ENCODE results near the gene LPXN.

Gene LPXN

DNA sequence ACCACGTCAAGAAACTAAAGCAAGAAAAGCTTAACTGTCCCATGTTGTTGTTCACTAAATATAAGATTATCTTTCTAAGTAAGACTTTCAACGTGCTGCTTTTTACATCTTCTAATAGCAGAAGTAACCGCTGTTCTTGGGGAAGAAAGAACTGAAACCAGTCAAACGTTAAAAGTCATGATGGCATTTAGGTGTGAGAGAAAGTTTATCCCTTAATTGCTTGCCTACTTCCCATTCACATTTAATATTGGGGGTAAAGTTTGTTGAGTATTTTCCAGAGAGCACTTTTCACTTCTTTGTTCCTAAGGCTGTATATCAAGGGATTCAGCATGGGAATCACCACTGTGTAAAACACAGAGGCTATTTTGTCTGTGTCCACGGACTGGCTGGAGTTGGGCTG lies 68.7 kb downstream of the LPXN start:
- no peak overlapping the region for H2AFZ ChIP-seq (ENCODE audit: low read length)
- H3K36me3 ChIP-seq (replicated peaks in 1 of 2; ENCODE audit: control insufficient read depth in 2 of 2, insufficient read depth in 2 of 2, low read length in 2 of 2) = no peaks in the 10 kb centered on the region
- no peak overlapping the region for H3K14ac ChIP-seq (ENCODE audit: low read length)
- H3K9me3 ChIP-seq (replicated peaks in 1 of 2; ENCODE audit: control insufficient read depth in 2 of 2, insufficient read depth in 1 of 2, low read depth in 1 of 2, low read length in 2 of 2) = no peaks in the 10 kb centered on the region
- H2BK5ac ChIP-seq (ENCODE audit: low read length) = no peak overlapping the region
- H2BK120ac ChIP-seq (ENCODE audit: low read depth, low read length) = no peak overlapping the region
- no CpG with 5 or more reads among the region's 5 CpGs for WGBS, 2 donors (ENCODE audit: extremely low coverage in 2 of 2, insufficient read length in 2 of 2, insufficient replicate concordance in 1 of 2)
- H2BK12ac ChIP-seq (ENCODE audit: low read length) = no peak overlapping the region
- no peak overlapping the region for H3K9ac ChIP-seq (ENCODE audit: low read depth, low read length, poor library complexity)
- no peak overlapping the region for H2BK15ac ChIP-seq (ENCODE audit: low read length)
- H2AK5ac ChIP-seq (ENCODE audit: low read depth, low read length) = no peak overlapping the region
- no peak overlapping the region for H4K91ac ChIP-seq (ENCODE audit: low read depth, low read length, poor library complexity)
- H3K79me1 ChIP-seq (ENCODE audit: low read depth, low read length) = no peaks in the 10 kb centered on the region
- H3K18ac ChIP-seq (ENCODE audit: low read length) = no peak overlapping the region
- no peak overlapping the region for H3K4ac ChIP-seq (ENCODE audit: low read length)
- no peak overlapping the region for H4K8ac ChIP-seq (ENCODE audit: low read depth, low read length)
- peaks cover 0 to 22% (median 0%) of the 10 kb centered on the region in 3 experiments for H3K27me3 ChIP-seq (ENCODE audit: control insufficient read depth in 3 of 3, insufficient read depth in 3 of 3, low read depth in 1 of 3, low read length in 3 of 3)
- H3K23ac ChIP-seq (ENCODE audit: low read depth, low read length, poor library complexity) = no peak overlapping the region
- no peak overlapping the region for H3K4me2 ChIP-seq (ENCODE audit: insufficient read depth, low read length, poor library complexity, severe bottlenecking)
- H3K4me3 ChIP-seq (ENCODE audit: low read length in 2 of 2) = no peak overlapping the region
- no peak for DNase-seq (ENCODE audit: low spot score)
- H3K4me1 ChIP-seq (ENCODE audit: control insufficient read depth in 2 of 2, insufficient read depth in 1 of 2, low read depth in 1 of 2, low read length in 2 of 2) = no peaks in the 10 kb centered on the region
- H3K27ac ChIP-seq (replicated peaks; ENCODE audit: low read length) = no peak overlapping the region

DNA sequence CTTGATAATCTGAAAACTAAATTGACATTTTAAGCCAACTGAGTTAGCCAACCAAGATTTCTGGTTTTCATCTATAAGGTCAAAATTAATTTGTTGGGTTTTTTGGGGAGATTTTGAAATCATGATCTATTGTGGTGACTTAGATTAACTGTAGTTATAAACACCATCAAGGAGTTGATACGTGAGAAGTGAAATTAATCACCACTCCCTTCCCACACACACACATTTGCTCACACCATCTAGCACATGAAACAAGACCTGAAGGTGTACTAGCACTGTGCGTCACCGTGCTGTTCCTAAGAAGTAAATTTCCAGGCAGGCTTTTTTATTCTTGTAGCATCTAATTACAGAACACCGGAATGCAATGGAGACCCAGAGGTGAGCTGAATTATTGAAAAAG lies 69.8 kb downstream of the LPXN start:
- Histone ChIP-seq H3K27ac (replicated peaks; ENCODE audit: low read length) (no peak overlapping the region), H3K36me3 (replicated peaks in 1 of 2; ENCODE audit: control insufficient read depth in 2 of 2, insufficient read depth in 2 of 2, low read length in 2 of 2) (no peaks in the 10 kb centered on the region), H2BK120ac (ENCODE audit: low read depth, low read length) (no peak overlapping the region), H3K23ac (ENCODE audit: low read depth, low read length, poor library complexity) (no peak overlapping the region), H3K79me1 (ENCODE audit: low read depth, low read length) (no peaks in the 10 kb centered on the region), H2AFZ (ENCODE audit: low read length) (no peak overlapping the region), H4K8ac (ENCODE audit: low read depth, low read length) (no peak overlapping the region), H3K4me3 (ENCODE audit: low read length in 2 of 2) (no peak overlapping the region), H3K14ac (ENCODE audit: low read length) (no peak overlapping the region), H2AK5ac (ENCODE audit: low read depth, low read length) (no peak overlapping the region), H3K9ac (ENCODE audit: low read depth, low read length, poor library complexity) (no peak overlapping the region), H3K9me3 (replicated peaks in 1 of 2; ENCODE audit: control insufficient read depth in 2 of 2, insufficient read depth in 1 of 2, low read depth in 1 of 2, low read length in 2 of 2) (no peaks in the 10 kb centered on the region), H2BK5ac (ENCODE audit: low read length) (no peak overlapping the region), H3K18ac (ENCODE audit: low read length) (no peak overlapping the region), H3K27me3 (ENCODE audit: control insufficient read depth in 3 of 3, insufficient read depth in 3 of 3, low read depth in 1 of 3, low read length in 3 of 3) (peaks cover 0 to 14% (median 0%) of the 10 kb centered on the region in 3 experiments), H4K91ac (ENCODE audit: low read depth, low read length, poor library complexity) (no peak overlapping the region), H3K4me1 (ENCODE audit: control insufficient read depth in 2 of 2, insufficient read depth in 1 of 2, low read depth in 1 of 2, low read length in 2 of 2) (no peaks in the 10 kb centered on the region), H3K4ac (ENCODE audit: low read length) (no peak overlapping the region), H2BK15ac (ENCODE audit: low read length) (no peak overlapping the region), H2BK12ac (ENCODE audit: low read length) (no peak overlapping the region), H3K4me2 (ENCODE audit: insufficient read depth, low read length, poor library complexity, severe bottlenecking) (no peak overlapping the region)
- DNase-seq (ENCODE audit: low spot score) = no peak
- no CpG with 5 or more reads among the region's 4 CpGs for WGBS, 2 donors (ENCODE audit: extremely low coverage in 2 of 2, insufficient read length in 2 of 2, insufficient replicate concordance in 1 of 2)

DNA sequence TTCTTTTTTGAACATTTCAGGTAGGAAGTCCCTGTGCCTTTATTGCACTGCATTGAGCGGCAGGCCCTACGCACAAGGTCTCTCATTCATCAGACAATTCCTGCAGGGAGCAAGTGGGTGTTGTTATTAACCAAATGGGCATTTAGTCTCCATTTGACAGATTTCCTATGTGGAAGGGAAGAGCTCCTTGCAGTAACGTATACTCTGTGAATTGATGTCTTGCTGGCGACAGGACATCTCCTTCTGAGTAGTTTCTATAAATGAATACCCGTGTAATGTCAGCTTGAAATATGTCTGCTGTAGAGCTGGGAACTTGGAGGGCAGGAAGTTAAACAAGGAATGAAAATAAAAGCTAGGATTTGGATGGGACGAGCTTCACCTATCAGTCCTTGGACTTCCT lies 71.4 kb downstream of the LPXN start:
- no peak overlapping the region for H2AFZ ChIP-seq (ENCODE audit: low read length)
- no peak overlapping the region for H2BK120ac ChIP-seq (ENCODE audit: low read depth, low read length)
- no peak overlapping the region for H2BK5ac ChIP-seq (ENCODE audit: low read length)
- H3K79me1 ChIP-seq (ENCODE audit: low read depth, low read length) = no peaks in the 10 kb centered on the region
- no peak for DNase-seq (ENCODE audit: low spot score)
- no peak overlapping the region for H4K8ac ChIP-seq (ENCODE audit: low read depth, low read length)
- H4K91ac ChIP-seq (ENCODE audit: low read depth, low read length, poor library complexity) = no peak overlapping the region
- peaks cover 0 to 14% (median 0%) of the 10 kb centered on the region in 3 experiments for H3K27me3 ChIP-seq (ENCODE audit: control insufficient read depth in 3 of 3, insufficient read depth in 3 of 3, low read depth in 1 of 3, low read length in 3 of 3)
- no peaks in the 10 kb centered on the region for H3K4me1 ChIP-seq (ENCODE audit: control insufficient read depth in 2 of 2, insufficient read depth in 1 of 2, low read depth in 1 of 2, low read length in 2 of 2)
- no peak overlapping the region for H3K27ac ChIP-seq (replicated peaks; ENCODE audit: low read length)
- H3K23ac ChIP-seq (ENCODE audit: low read depth, low read length, poor library complexity) = no peak overlapping the region
- no peak overlapping the region for H2AK5ac ChIP-seq (ENCODE audit: low read depth, low read length)
- no peak overlapping the region for H3K18ac ChIP-seq (ENCODE audit: low read length)
- no peak overlapping the region for H3K4ac ChIP-seq (ENCODE audit: low read length)
- no peak overlapping the region for H2BK15ac ChIP-seq (ENCODE audit: low read length)
- no peak overlapping the region for H3K4me3 ChIP-seq (ENCODE audit: low read length in 2 of 2)
- WGBS, 2 donors (ENCODE audit: extremely low coverage in 2 of 2, insufficient read length in 2 of 2, insufficient replicate concordance in 1 of 2) = no CpG with 5 or more reads among the region's 6 CpGs
- no peaks in the 10 kb centered on the region for H3K36me3 ChIP-seq (replicated peaks in 1 of 2; ENCODE audit: control insufficient read depth in 2 of 2, insufficient read depth in 2 of 2, low read length in 2 of 2)
- H3K9ac ChIP-seq (ENCODE audit: low read depth, low read length, poor library complexity) = no peak overlapping the region
- no peaks in the 10 kb centered on the region for H3K9me3 ChIP-seq (replicated peaks in 1 of 2; ENCODE audit: control insufficient read depth in 2 of 2, insufficient read depth in 1 of 2, low read depth in 1 of 2, low read length in 2 of 2)
- no peak overlapping the region for H3K4me2 ChIP-seq (ENCODE audit: insufficient read depth, low read length, poor library complexity, severe bottlenecking)
- no peak overlapping the region for H3K14ac ChIP-seq (ENCODE audit: low read length)
- H2BK12ac ChIP-seq (ENCODE audit: low read length) = no peak overlapping the region

DNA sequence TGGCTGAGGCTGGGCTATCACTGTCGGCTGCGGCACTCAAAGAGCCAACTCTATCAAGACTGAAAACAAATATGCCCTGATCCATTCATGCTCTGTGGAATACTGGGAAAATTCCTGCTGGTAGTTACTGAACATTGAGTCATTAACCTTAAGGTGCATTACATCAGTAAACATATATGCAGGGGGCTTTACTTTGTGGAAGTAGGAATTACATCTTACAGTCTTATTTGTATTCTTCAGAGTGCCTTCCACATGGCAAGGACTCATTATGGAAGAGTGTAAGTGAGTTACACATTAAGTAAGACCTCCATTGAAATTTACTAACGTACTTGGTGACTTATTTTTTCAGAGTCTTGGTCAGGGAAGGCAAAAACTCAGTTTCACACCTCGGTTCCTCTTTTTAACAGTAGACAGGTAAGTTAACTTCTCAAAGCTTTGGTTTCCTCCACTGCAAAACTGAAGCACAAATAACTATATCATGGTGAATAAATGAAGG lies 72.2 kb downstream of the LPXN start:
- Histone ChIP-seq H3K9me3 (replicated peaks in 1 of 2; ENCODE audit: control insufficient read depth in 2 of 2, insufficient read depth in 1 of 2, low read depth in 1 of 2, low read length in 2 of 2) (no peaks in the 10 kb centered on the region), H2BK12ac (ENCODE audit: low read length) (no peak overlapping the region), H3K14ac (ENCODE audit: low read length) (no peak overlapping the region), H4K8ac (ENCODE audit: low read depth, low read length) (no peak overlapping the region), H3K4ac (ENCODE audit: low read length) (no peak overlapping the region), H2BK15ac (ENCODE audit: low read length) (no peak overlapping the region), H3K4me3 (ENCODE audit: low read length in 2 of 2) (no peak overlapping the region), H3K27me3 (ENCODE audit: control insufficient read depth in 3 of 3, insufficient read depth in 3 of 3, low read depth in 1 of 3, low read length in 3 of 3) (peaks cover 0 to 14% (median 0%) of the 10 kb centered on the region in 3 experiments), H3K27ac (replicated peaks; ENCODE audit: low read length) (no peak overlapping the region), H3K79me1 (ENCODE audit: low read depth, low read length) (no peaks in the 10 kb centered on the region), H3K9ac (ENCODE audit: low read depth, low read length, poor library complexity) (no peak overlapping the region), H2AFZ (ENCODE audit: low read length) (no peak overlapping the region), H3K18ac (ENCODE audit: low read length) (no peak overlapping the region), H4K91ac (ENCODE audit: low read depth, low read length, poor library complexity) (no peak overlapping the region), H2BK5ac (ENCODE audit: low read length) (no peak overlapping the region), H3K4me2 (ENCODE audit: insufficient read depth, low read length, poor library complexity, severe bottlenecking) (no peak overlapping the region), H3K36me3 (replicated peaks in 1 of 2; ENCODE audit: control insufficient read depth in 2 of 2, insufficient read depth in 2 of 2, low read length in 2 of 2) (no peaks in the 10 kb centered on the region), H3K23ac (ENCODE audit: low read depth, low read length, poor library complexity) (no peak overlapping the region), H2AK5ac (ENCODE audit: low read depth, low read length) (no peak overlapping the region), H3K4me1 (ENCODE audit: control insufficient read depth in 2 of 2, insufficient read depth in 1 of 2, low read depth in 1 of 2, low read length in 2 of 2) (no peaks in the 10 kb centered on the region), H2BK120ac (ENCODE audit: low read depth, low read length) (no peak overlapping the region)
- WGBS, 2 donors (ENCODE audit: extremely low coverage in 2 of 2, insufficient read length in 2 of 2, insufficient replicate concordance in 1 of 2) = no CpG with 5 or more reads among the region's 4 CpGs
- DNase-seq (ENCODE audit: low spot score) = no peak

Data from neuronal stem cell (in vitro differentiated cells).